GM19467 (cell line): ENCODE data around the gene ULK3.

ENCODE experiments used
- ATAC-seq: cut with Tn5 transposase; IDR thresholded peaks from one replicate; pipeline ENCODE4 v1.9.1; 2021; ENCODE audit warnings: mild to moderate bottlenecking, moderate library complexity; ENCODE audit not compliant: unreplicated experiment

Gene ULK3

DNA sequence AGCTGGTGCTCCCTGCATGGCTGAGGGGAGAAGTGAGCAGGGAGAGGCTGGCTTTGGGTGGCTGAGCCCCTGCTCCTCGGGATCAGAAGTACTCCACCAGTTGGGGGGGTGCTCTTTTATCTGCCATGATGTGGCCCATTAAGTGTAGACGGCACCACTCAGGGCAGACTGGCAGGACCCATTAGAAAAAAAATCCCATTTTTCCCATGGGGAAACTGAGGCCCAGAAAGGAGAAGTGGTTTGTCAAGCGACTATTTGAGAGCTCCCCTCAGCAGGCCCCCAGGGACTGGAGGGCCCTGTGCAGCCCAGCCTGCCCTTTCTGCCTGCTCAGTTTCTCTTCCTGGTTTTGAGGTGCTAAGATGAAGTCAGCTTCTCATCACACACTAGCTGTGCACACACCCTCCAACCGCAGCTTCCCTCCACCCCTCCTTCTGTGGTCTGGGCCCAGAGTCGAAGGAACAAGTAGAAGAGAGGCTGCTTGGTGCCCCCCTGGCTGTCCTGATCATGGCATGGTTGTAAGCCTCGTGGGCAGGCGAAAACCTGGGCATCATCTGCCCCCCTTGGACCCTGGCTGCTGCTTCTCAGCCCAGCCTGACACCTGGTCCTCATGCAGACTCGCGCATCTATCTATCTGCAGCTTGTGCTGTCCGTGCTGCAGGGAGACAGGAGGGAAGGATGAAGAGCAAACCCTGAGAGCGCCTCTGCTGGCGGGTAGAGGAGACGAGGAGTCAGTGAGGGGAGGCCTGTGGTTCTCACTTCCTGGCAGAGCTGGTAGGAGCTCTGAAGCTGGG lies 55.5 kb downstream of the ULK3 start:
- ATAC-seq, result peak; percentile 39

GRCh38 chr15:74786551-74787165 lies 56.3 kb downstream of the ULK3 start:
- ATAC-seq, result no peak
